Caco-2 (cell line): ENCODE data around the gene KCNN3. TPM values are rescaled to one million over a fixed set of nuclear protein-coding genes. Genes with fewer than 3 reads are reported as not detected.

Source experiments
- BruUV-seq: library from RNA; stranded (reverse); fragments of 400-500 nt; replicated peaks from 2 replicates; lab custom pipeline; 2021; lab: Mats Ljungman, UMichigan
- CTCF ChIA-PET: fragments of 300-600 bp; sonication (Branson Sonifier 250); formaldehyde crosslinking; loops from one replicate; lab custom pipeline; 2022; ENCODE audit warnings: antibody characterized with exemption; lab: Charles Lee
- POLR2A ChIA-PET: fragments of 300-600 bp; sonication (Branson Sonifier 250); formaldehyde crosslinking; loops from one replicate; lab custom pipeline; 2022; ENCODE audit warnings: antibody characterized with exemption; lab: Charles Lee
- DNase-seq, 2 experiments: peaks; one replicate each; pipeline versions ENCODE4 v3.0.0 to v3.0.0-alpha.2; 2020 to 2022
- H3K27me3 ChIP-seq: replicated peaks from 2 replicates; pipeline ENCODE4 v1.6.0; 2011; ENCODE audit warnings: low read length; ENCODE audit not compliant: control insufficient read depth, insufficient read depth
- H3K36me3 ChIP-seq: 2 replicates; pipeline ENCODE4 v1.5.1; 2011; ENCODE audit warnings: low read length; ENCODE audit not compliant: control insufficient read depth, insufficient read depth
- H3K4me1 ChIP-seq: fragments of 250-450 bp; sonication (Bioruptor Pico); 2 replicates; pipeline ENCODE4 v1.5.1; 2020; ENCODE audit warnings: mild to moderate bottlenecking
- H3K4me3 ChIP-seq: 2 replicates; pipeline ENCODE4 v1.5.1; 2011; ENCODE audit warnings: low read depth, mild to moderate bottlenecking, control low read depth, low read length
- H3K9me3 ChIP-seq: fragments of 250-450 bp; sonication (Bioruptor Pico); 2 replicates; pipeline ENCODE4 v1.5.1; 2020; ENCODE audit warnings: mild to moderate bottlenecking, moderate library complexity
- H3K27ac Mint-ChIP-seq: one replicate; pipeline ENCODE4 v1.8.0; 2022; ENCODE audit warnings: mixed read lengths; ENCODE audit not compliant: unreplicated experiment
- H3K27me3 Mint-ChIP-seq: one replicate; pipeline ENCODE4 v1.8.0; 2022; ENCODE audit warnings: mixed read lengths; ENCODE audit not compliant: insufficient read depth, unreplicated experiment
- H3K36me3 Mint-ChIP-seq: one replicate; pipeline ENCODE4 v1.8.0; 2022; ENCODE audit warnings: mild to moderate bottlenecking, mixed read lengths; ENCODE audit not compliant: insufficient read depth, unreplicated experiment
- H3K4me1 Mint-ChIP-seq: one replicate; pipeline ENCODE4 v1.8.0; 2022; ENCODE audit warnings: low read depth, mixed read lengths; ENCODE audit not compliant: unreplicated experiment
- H3K4me3 Mint-ChIP-seq: one replicate; pipeline ENCODE4 v1.8.0; 2022; ENCODE audit warnings: mild to moderate bottlenecking, moderate library complexity, mixed read lengths; ENCODE audit not compliant: unreplicated experiment
- H3K9me3 Mint-ChIP-seq: one replicate; pipeline ENCODE4 v1.8.0; 2022; ENCODE audit warnings: mixed read lengths; ENCODE audit not compliant: unreplicated experiment
- intact Hi-C: fragments of 100-400 bp; cut with micrococcal nuclease; formaldehyde crosslinking; loops from one replicate; pipeline ENCODE4 v1.10.0; 2022; ENCODE audit not compliant: unreplicated experiment
- total RNA-seq: library from RNA; stranded (reverse); gene quantifications from 2 replicates; pipeline ENCODE4 v1.2.3, GENCODE V29; 2022
- TF ChIP-seq, protein P1 (sequence below), 2 experiments: fragments of 200-600 bp in 1 of 2; IDR thresholded peaks; 1 replicate in 1 of 2; 2 replicates in 1 of 2; pipeline versions ENCODE4 v1.5.1 to v1.8.0; 2011 to 2022; ENCODE audit warnings: antibody characterized with exemption in 1 of 2, control low read depth in 1 of 2, inconsistent platforms in 1 of 2, low read depth in 1 of 2, low read length in 1 of 2, mild to moderate bottlenecking in 1 of 2, moderate library complexity in 1 of 2; ENCODE audit not compliant: insufficient read depth in 1 of 2, severe bottlenecking in 1 of 2, unreplicated experiment in 1 of 2

The KCNN3 gene
- total RNA-seq, 1 experiment from 2014 or later, result 0.05 TPM

DNA sequence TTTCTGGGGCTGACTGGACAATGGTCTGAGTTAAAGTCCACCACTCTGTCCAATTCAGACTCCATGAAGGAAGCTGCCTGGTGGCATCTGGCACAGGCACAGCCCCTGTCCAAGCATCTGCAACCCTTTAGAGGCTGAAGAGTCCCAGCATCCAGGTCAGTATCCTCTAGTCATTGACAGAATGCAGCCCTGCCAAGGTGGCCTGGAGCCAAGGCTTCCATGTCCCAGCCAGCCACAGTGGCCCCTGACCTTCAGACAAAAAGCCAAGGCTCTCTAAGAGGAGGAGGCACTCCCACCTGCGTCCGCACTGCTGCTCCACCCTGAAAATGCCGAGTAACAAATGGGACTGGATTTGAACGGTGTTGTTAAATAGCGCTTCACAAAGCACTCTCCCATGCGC lies 49.4 kb downstream of the KCNN3 start:
- CTCF ChIA-PET, result no interaction called here
- no peaks in the 10 kb centered on the region for H3K36me3 Mint-ChIP-seq

GRCh38 chr1:154819628-154820590 lies 50.2 kb downstream of the KCNN3 start:
- H3K36me3 Mint-ChIP-seq, result no peaks in the 10 kb centered on the region
- ChIA-PET CTCF (interaction anchor here (1.0 to 1.3 kb wide), 2 partner anchors 13 to 43 kb away, joined by 4 read pairs; no protein-coding TSS in a partner anchor), POLR2A (no interaction called here)
- intact Hi-C loops, result no loop called here
- no TSS peak for BruUV-seq
- TF ChIP-seq, protein P1, sequence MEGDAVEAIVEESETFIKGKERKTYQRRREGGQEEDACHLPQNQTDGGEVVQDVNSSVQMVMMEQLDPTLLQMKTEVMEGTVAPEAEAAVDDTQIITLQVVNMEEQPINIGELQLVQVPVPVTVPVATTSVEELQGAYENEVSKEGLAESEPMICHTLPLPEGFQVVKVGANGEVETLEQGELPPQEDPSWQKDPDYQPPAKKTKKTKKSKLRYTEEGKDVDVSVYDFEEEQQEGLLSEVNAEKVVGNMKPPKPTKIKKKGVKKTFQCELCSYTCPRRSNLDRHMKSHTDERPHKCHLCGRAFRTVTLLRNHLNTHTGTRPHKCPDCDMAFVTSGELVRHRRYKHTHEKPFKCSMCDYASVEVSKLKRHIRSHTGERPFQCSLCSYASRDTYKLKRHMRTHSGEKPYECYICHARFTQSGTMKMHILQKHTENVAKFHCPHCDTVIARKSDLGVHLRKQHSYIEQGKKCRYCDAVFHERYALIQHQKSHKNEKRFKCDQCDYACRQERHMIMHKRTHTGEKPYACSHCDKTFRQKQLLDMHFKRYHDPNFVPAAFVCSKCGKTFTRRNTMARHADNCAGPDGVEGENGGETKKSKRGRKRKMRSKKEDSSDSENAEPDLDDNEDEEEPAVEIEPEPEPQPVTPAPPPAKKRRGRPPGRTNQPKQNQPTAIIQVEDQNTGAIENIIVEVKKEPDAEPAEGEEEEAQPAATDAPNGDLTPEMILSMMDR (IDR thresholded peaks at IDR 0.05; ENCODE audit: insufficient read depth in 1 of 2, low read depth in 1 of 2, low read length in 1 of 2, severe bottlenecking in 1 of 2, unreplicated experiment in 1 of 2), result peak; percentile 53 to 58
- no peak overlapping the region for H3K4me3 ChIP-seq
- H3K9me3 ChIP-seq, result no peaks in the 10 kb centered on the region
- DNase-seq, result peak in 1 of 2 experiments; percentile 47
- H3K27me3 ChIP-seq, result no peaks in the 10 kb centered on the region
- no peak overlapping the region for H3K27ac Mint-ChIP-seq
- H3K36me3 ChIP-seq, result no peaks in the 10 kb centered on the region
- no peak overlapping the region for H3K4me3 Mint-ChIP-seq
- H3K27me3 Mint-ChIP-seq, result peaks cover 5% of the 10 kb centered on the region
- H3K4me1 ChIP-seq, result no peaks in the 10 kb centered on the region
- no peaks in the 10 kb centered on the region for H3K9me3 Mint-ChIP-seq
- no peaks in the 10 kb centered on the region for H3K4me1 Mint-ChIP-seq

More for the DNA sequence above, 49.4 kb downstream of the KCNN3 start:
- intact Hi-C loops, result no loop called here
- Histone ChIP-seq H3K9me3 (no peaks in the 10 kb centered on the region), H3K36me3 (no peaks in the 10 kb centered on the region), H3K4me1 (no peaks in the 10 kb centered on the region), H3K27me3 (no peaks in the 10 kb centered on the region), H3K4me3 (no peak overlapping the region)
- POLR2A ChIA-PET, result no interaction called here
- no TSS peak for BruUV-seq
- Mint-ChIP-seq H3K9me3 (no peaks in the 10 kb centered on the region), H3K27me3 (peaks cover 3% of the 10 kb centered on the region), H3K27ac (no peak overlapping the region), H3K4me3 (no peak overlapping the region), H3K4me1 (no peaks in the 10 kb centered on the region)
- TF ChIP-seq, protein P1 (IDR thresholded peaks at IDR 0.05; ENCODE audit: insufficient read depth in 1 of 2, low read depth in 1 of 2, low read length in 1 of 2, severe bottlenecking in 1 of 2, unreplicated experiment in 1 of 2), result no peak
- DNase-seq, result no peak

DNA sequence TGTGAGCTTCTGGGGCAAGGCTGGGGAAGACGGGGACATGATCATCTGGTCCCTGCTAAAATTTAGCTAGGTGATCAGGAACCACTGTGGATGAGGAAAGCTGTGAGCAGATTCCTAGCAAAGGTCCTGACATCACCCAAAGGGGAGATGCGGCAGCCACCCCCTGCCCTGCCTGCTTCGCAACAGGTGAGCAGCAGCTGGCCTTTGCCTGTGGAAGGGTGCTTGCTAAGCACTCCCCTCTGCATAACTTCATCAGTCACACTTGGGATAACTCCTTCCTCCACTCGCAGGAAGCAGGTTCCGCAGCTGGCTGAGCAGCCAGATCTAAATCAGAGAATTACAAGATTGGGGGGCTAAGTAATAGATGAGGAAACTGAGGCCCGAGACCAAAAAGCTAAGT lies 51.2 kb downstream of the KCNN3 start:
- Histone ChIP-seq H3K4me1 (no peaks in the 10 kb centered on the region), H3K27me3 (no peaks in the 10 kb centered on the region), H3K36me3 (no peaks in the 10 kb centered on the region), H3K9me3 (no peaks in the 10 kb centered on the region), H3K4me3 (no peak overlapping the region)
- intact Hi-C loops, result no loop called here
- peaks cover 5% of the 10 kb centered on the region for H3K27me3 Mint-ChIP-seq
- no peaks in the 10 kb centered on the region for H3K9me3 Mint-ChIP-seq
- H3K27ac Mint-ChIP-seq, result no peak overlapping the region
- H3K4me1 Mint-ChIP-seq, result no peaks in the 10 kb centered on the region
- DNase-seq, result no peak
- H3K4me3 Mint-ChIP-seq, result no peak overlapping the region
- no peaks in the 10 kb centered on the region for H3K36me3 Mint-ChIP-seq
- no TSS peak for BruUV-seq
- TF ChIP-seq, protein P1 (IDR thresholded peaks at IDR 0.05; ENCODE audit: insufficient read depth in 1 of 2, low read depth in 1 of 2, low read length in 1 of 2, severe bottlenecking in 1 of 2, unreplicated experiment in 1 of 2), result no peak
- ChIA-PET CTCF (interaction anchor here (0.6 kb wide), 1 partner anchor 247 kb away, joined by 4 read pairs; no protein-coding TSS in a partner anchor), POLR2A (no interaction called here)
